GM12873 (cell line): ENCODE measurements around the gene SH3RF3.

Experiments
- CTCF ChIP-seq: IDR thresholded peaks from 2 replicates; pipeline ENCODE4 v1.5.1; 2012; ENCODE audit warnings: low read depth, mild to moderate bottlenecking, moderate library complexity, low read length, control low read depth; ENCODE audit not compliant: insufficient read depth; ENCODE audit errors: missing control alignments

The SH3RF3 gene

GRCh38 chr2:109547280-109547679, 418.3 kb downstream of the SH3RF3 start:
- no peak for TF ChIP-seq CTCF

GRCh38 chr2:109549016-109549590, 420.1 kb downstream of the SH3RF3 start:
- TF ChIP-seq CTCF: no peak
